Activated naive CD8-positive, alpha-beta T cell treated with anti-CD3 and anti-CD28 coated beads, Interleukin-2, amount 50 U/mL, for 24 hours (primary cell): Measurements from ENCODE around the gene KIF26B.

Source experiments
- ATAC-seq: fragments of 150-1000 bp; cut with Tn5 transposase; one replicate; pipeline ENCODE4 v1.10.0; 2021
- DNase-seq: peaks from one replicate; pipeline ENCODE4 v3.0.0; 2021
- H3K27ac Mint-ChIP-seq: one replicate; pipeline ENCODE4 v1.8.0; 2021; ENCODE audit warnings: mild to moderate bottlenecking, mixed read lengths
- H3K27me3 Mint-ChIP-seq: one replicate; pipeline ENCODE4 v1.8.0; 2021; ENCODE audit warnings: mixed read lengths
- H3K36me3 Mint-ChIP-seq: one replicate; pipeline ENCODE4 v1.8.0; 2021; ENCODE audit warnings: low read depth, mixed read lengths
- H3K4me1 Mint-ChIP-seq: one replicate; pipeline ENCODE4 v1.8.0; 2021; ENCODE audit warnings: mixed read lengths
- H3K4me3 Mint-ChIP-seq: one replicate; pipeline ENCODE4 v1.8.0; 2021; ENCODE audit warnings: mild to moderate bottlenecking, moderate library complexity, mixed read lengths
- H3K9me3 Mint-ChIP-seq: one replicate; pipeline ENCODE4 v1.8.0; 2021; ENCODE audit warnings: mixed read lengths

KIF26B gene

GRCh38 chr1:245577191-245578157 lies 422.7 kb downstream of the KIF26B start:
- H3K4me3 Mint-ChIP-seq: no peak overlapping the region
- H3K4me1 Mint-ChIP-seq: no peaks in the 10 kb centered on the region
- DNase-seq (no peak), ATAC-seq (no peak)
- no peak overlapping the region for H3K27ac Mint-ChIP-seq
- H3K9me3 Mint-ChIP-seq: no peaks in the 10 kb centered on the region
- H3K27me3 Mint-ChIP-seq: peaks cover 4% of the 10 kb centered on the region
- H3K36me3 Mint-ChIP-seq: no peaks in the 10 kb centered on the region

GRCh38 chr1:245578308-245578707 lies 423.5 kb downstream of the KIF26B start:
- Mint-ChIP-seq H3K27ac (no peak overlapping the region), H3K4me1 (no peaks in the 10 kb centered on the region), H3K9me3 (no peaks in the 10 kb centered on the region), H3K27me3 (peaks cover 4% of the 10 kb centered on the region), H3K36me3 (no peaks in the 10 kb centered on the region), H3K4me3 (no peak overlapping the region)
- ATAC-seq (no peak), DNase-seq (no peak)

- DNase-seq (no peak), ATAC-seq (no peak)
- H3K4me1 Mint-ChIP-seq: no peaks in the 10 kb centered on the region
- H3K36me3 Mint-ChIP-seq: no peaks in the 10 kb centered on the region
- no peak overlapping the region for H3K4me3 Mint-ChIP-seq
- H3K9me3 Mint-ChIP-seq: no peaks in the 10 kb centered on the region
- H3K27me3 Mint-ChIP-seq: peaks cover 4% of the 10 kb centered on the region
- no peak overlapping the region for H3K27ac Mint-ChIP-seq
Measured at GRCh38 chr1:245578771-245579170, 424.0 kb downstream of the KIF26B start.

DNA sequence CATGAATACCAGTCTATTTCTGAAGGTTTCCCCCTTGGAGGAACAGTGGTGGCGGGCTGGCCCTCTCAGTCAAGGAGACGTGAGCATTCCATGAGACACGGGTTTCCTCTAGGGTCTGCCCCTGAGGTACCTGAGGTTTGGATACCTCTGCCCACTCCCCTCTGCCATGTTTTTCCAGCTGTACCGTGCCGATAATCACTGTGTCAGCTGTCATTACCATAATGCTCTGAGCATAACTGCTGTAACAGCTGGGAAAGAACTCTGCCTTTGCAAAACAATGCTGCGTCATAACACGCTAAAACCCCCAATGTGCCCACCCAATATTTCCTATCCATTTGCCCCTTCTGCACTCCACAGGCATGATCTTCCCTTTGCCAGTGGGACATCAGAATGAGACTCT lies 425.1 kb downstream of the KIF26B start:
- Mint-ChIP-seq H3K4me3 (no peak overlapping the region), H3K4me1 (no peaks in the 10 kb centered on the region), H3K36me3 (no peaks in the 10 kb centered on the region), H3K27me3 (peaks cover 4% of the 10 kb centered on the region), H3K9me3 (no peaks in the 10 kb centered on the region), H3K27ac (no peak overlapping the region)
- DNase-seq: no peak
- no peak for ATAC-seq

GRCh38 chr1:245580651-245581050 lies 425.9 kb downstream of the KIF26B start:
- ATAC-seq (no peak), DNase-seq (no peak)
- Mint-ChIP-seq H3K4me1 (no peaks in the 10 kb centered on the region), H3K36me3 (no peaks in the 10 kb centered on the region), H3K9me3 (no peaks in the 10 kb centered on the region), H3K27ac (no peak overlapping the region), H3K4me3 (no peak overlapping the region), H3K27me3 (peaks cover 4% of the 10 kb centered on the region)

GRCh38 chr1:245582026-245582425 lies 427.2 kb downstream of the KIF26B start:
- DNase-seq: no peak
- Mint-ChIP-seq H3K9me3 (no peaks in the 10 kb centered on the region), H3K4me3 (no peak overlapping the region), H3K36me3 (no peaks in the 10 kb centered on the region), H3K27me3 (peaks cover 4% of the 10 kb centered on the region), H3K27ac (no peak overlapping the region), H3K4me1 (no peaks in the 10 kb centered on the region)
- ATAC-seq: no peak

- Mint-ChIP-seq H3K4me3 (no peak overlapping the region), H3K4me1 (no peaks in the 10 kb centered on the region), H3K27ac (no peak overlapping the region), H3K36me3 (no peaks in the 10 kb centered on the region), H3K9me3 (no peaks in the 10 kb centered on the region), H3K27me3 (peaks cover 4% of the 10 kb centered on the region)
- DNase-seq: no peak
- no peak for ATAC-seq
Measured at GRCh38 chr1:245583081-245583480, 428.3 kb downstream of the KIF26B start.

DNA sequence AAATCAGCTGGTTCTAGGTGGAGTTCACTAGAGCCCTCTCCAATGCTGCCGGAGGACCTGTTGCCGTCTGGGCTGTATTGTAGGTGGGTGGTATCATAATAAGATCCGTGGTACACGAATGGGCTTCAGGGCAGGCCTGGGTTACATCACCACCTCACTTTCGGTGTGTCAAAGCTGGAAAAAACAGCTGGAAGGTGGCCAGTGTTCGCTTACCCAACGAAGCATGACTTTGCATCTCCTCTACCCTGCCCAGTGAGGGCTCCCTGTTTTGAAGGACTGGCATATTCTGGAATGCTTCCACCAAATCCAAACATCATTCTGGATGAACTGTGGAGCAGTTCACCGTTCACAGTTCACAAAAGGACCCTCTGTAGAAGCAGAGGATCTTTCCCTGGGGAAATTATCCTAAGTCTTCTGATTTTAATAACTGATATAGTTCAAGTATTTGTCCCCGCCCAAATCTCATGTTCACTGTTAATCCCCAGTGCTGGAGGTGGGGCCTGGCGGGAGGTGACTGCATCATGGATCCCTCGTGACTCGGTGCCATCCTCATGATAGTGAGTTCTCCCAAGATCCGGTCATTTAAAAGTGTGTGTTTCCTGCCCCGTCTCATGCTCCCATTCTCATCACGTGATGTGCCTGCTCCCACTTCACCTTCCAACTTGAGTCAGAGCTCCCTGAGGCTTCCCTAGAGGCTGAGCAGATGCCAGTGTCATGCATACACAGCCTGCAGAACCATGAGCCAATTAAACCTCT lies 429.0 kb downstream of the KIF26B start:
- no peak for ATAC-seq
- Mint-ChIP-seq H3K36me3 (no peaks in the 10 kb centered on the region), H3K4me3 (no peak overlapping the region), H3K27ac (no peak overlapping the region), H3K27me3 (peaks cover 4% of the 10 kb centered on the region), H3K4me1 (no peaks in the 10 kb centered on the region), H3K9me3 (no peaks in the 10 kb centered on the region)
- DNase-seq: no peak

GRCh38 chr1:245585252-245585959 lies 430.6 kb downstream of the KIF26B start:
- Mint-ChIP-seq H3K27me3 (peaks cover 4% of the 10 kb centered on the region), H3K9me3 (no peaks in the 10 kb centered on the region), H3K4me1 (no peaks in the 10 kb centered on the region), H3K36me3 (no peaks in the 10 kb centered on the region), H3K27ac (no peak overlapping the region), H3K4me3 (no peak overlapping the region)
- DNase-seq (no peak), ATAC-seq (no peak)

- Mint-ChIP-seq H3K27ac (no peak overlapping the region), H3K9me3 (no peaks in the 10 kb centered on the region), H3K4me3 (no peak overlapping the region), H3K4me1 (no peaks in the 10 kb centered on the region), H3K36me3 (no peaks in the 10 kb centered on the region), H3K27me3 (no peaks in the 10 kb centered on the region)
- ATAC-seq (no peak), DNase-seq (no peak)
Measured at GRCh38 chr1:245587435-245588115, 432.8 kb downstream of the KIF26B start.

- no peaks in the 10 kb centered on the region for H3K36me3 Mint-ChIP-seq
- no peak for ATAC-seq
- DNase-seq: no peak
- no peak overlapping the region for H3K4me3 Mint-ChIP-seq
- no peaks in the 10 kb centered on the region for H3K27me3 Mint-ChIP-seq
- H3K4me1 Mint-ChIP-seq: no peaks in the 10 kb centered on the region
- H3K27ac Mint-ChIP-seq: no peak overlapping the region
- H3K9me3 Mint-ChIP-seq: no peaks in the 10 kb centered on the region
Measured at GRCh38 chr1:245588116-245588639, 433.4 kb downstream of the KIF26B start.

GRCh38 chr1:245589316-245589715 lies 434.5 kb downstream of the KIF26B start:
- Mint-ChIP-seq H3K9me3 (no peaks in the 10 kb centered on the region), H3K4me3 (no peak overlapping the region), H3K27me3 (no peaks in the 10 kb centered on the region), H3K27ac (no peak overlapping the region), H3K36me3 (no peaks in the 10 kb centered on the region), H3K4me1 (no peaks in the 10 kb centered on the region)
- ATAC-seq: no peak
- DNase-seq: no peak

- no peak overlapping the region for H3K27ac Mint-ChIP-seq
- ATAC-seq (no peak), DNase-seq (no peak)
- H3K9me3 Mint-ChIP-seq: no peaks in the 10 kb centered on the region
- H3K36me3 Mint-ChIP-seq: no peaks in the 10 kb centered on the region
- no peaks in the 10 kb centered on the region for H3K4me1 Mint-ChIP-seq
- H3K27me3 Mint-ChIP-seq: no peaks in the 10 kb centered on the region
- no peak overlapping the region for H3K4me3 Mint-ChIP-seq
Measured at GRCh38 chr1:245589906-245590305, 435.1 kb downstream of the KIF26B start.

DNA sequence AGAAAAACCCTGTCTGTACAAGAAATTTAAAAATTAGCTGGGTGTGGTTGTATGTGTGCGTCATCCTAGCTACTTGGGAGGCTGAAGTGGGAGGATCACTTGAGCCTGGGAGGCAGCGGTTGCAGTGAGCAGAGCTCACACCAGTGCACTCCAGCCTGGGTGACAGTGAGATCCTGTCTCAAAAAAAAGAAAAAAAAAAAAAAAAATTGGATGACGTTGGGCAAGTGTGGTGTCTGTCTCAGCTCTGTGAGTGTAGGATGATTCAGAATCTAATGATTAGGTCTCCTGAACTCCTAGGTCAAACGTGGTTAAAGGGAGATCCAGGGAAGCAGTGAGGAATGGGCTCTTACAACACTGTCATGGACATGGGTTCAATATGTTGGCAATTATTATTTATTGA lies 435.9 kb downstream of the KIF26B start:
- Mint-ChIP-seq H3K36me3 (no peaks in the 10 kb centered on the region), H3K27me3 (no peaks in the 10 kb centered on the region), H3K27ac (no peak overlapping the region), H3K4me3 (no peak overlapping the region), H3K4me1 (no peaks in the 10 kb centered on the region), H3K9me3 (no peaks in the 10 kb centered on the region)
- DNase-seq: no peak
- ATAC-seq: no peak
